MV-4-11 (cell line): ENCODE data around the gene RUNDC1.
"Not testable (repeated sequence)": the region's sequence is repeated elsewhere in the genome, so short reads cannot be mapped to it uniquely, and the experiment has no call there.

Experiments used
- DNase-seq: peaks from one replicate; lab custom pipeline; 2025; lab: John Stamatoyannopoulos, UW

Gene RUNDC1

GRCh38 chr17:42991471-42991870, 11.1 kb downstream of the RUNDC1 start:
- no peak for DNase-seq

GRCh38 chr17:42992872-42993271, 12.5 kb downstream of the RUNDC1 start:
- DNase-seq = no peak

GRCh38 chr17:42993913-42994312, 13.5 kb downstream of the RUNDC1 start:
- not testable (repeated sequence) for DNase-seq

- DNase-seq = no peak
Measured at GRCh38 chr17:42997390-42997983, 17.1 kb downstream of the RUNDC1 start.

GRCh38 chr17:42997984-42998938, 17.9 kb downstream of the RUNDC1 start, which contains the start of gene RPL27:
RPL27 (plus strand) TSS chr17:42998419; CDS start chr17:42998751, 332 bp downstream.
- peak; percentile 100 for DNase-seq

GRCh38 chr17:42999003-42999525, 18.7 kb downstream of the RUNDC1 start:
- no peak for DNase-seq

- DNase-seq = not testable (repeated sequence)
Measured at GRCh38 chr17:43000894-43001293, 20.5 kb downstream of the RUNDC1 start.

- no peak for DNase-seq
Measured at GRCh38 chr17:43003542-43004172, 23.3 kb downstream of the RUNDC1 start.

- DNase-seq = peak; percentile 89
Measured at GRCh38 chr17:43006639-43007551, 26.5 kb downstream of the RUNDC1 start, which contains the start of gene IFI35. IFI35 (plus strand) TSS chr17:43006784; CDS start chr17:43006948, 164 bp downstream.

GRCh38 chr17:43010667-43011308, 30.4 kb downstream of the RUNDC1 start:
- no peak for DNase-seq

GRCh38 chr17:43011728-43012472, 31.5 kb downstream of the RUNDC1 start:
- DNase-seq = no peak

GRCh38 chr17:43013296-43013695, 32.9 kb downstream of the RUNDC1 start:
- DNase-seq = no peak

GRCh38 chr17:43014020-43014648, 33.8 kb downstream of the RUNDC1 start:
- DNase-seq = peak; percentile 77

GRCh38 chr17:43014649-43015542, 34.5 kb downstream of the RUNDC1 start:
- DNase-seq = no peak

GRCh38 chr17:43015579-43015978, 35.2 kb downstream of the RUNDC1 start:
- no peak for DNase-seq

GRCh38 chr17:43016216-43016615, 35.9 kb downstream of the RUNDC1 start:
- DNase-seq = no peak

- peak; percentile 74 for DNase-seq
Measured at GRCh38 chr17:43018008-43018853, 37.9 kb downstream of the RUNDC1 start.
